HG03045 (cell line): Measurements from ENCODE around the gene FBXL16.
"Not testable (repeated sequence)": the region's sequence is repeated elsewhere in the genome, so short reads cannot be mapped to it uniquely, and the experiment has no call there.

Source experiments
- ATAC-seq: cut with Tn5 transposase; IDR thresholded peaks from one replicate; pipeline ENCODE4 v1.9.1; 2021; ENCODE audit warnings: mild to moderate bottlenecking, moderate library complexity; ENCODE audit not compliant: unreplicated experiment

Gene FBXL16

GRCh38 chr16:723695-724094, 18.1 kb upstream of the FBXL16 start:
- no peak for ATAC-seq

GRCh38 chr16:722835-723633, 17.4 kb upstream of the FBXL16 start:
- no peak for ATAC-seq

GRCh38 chr16:721765-722540, 16.4 kb upstream of the FBXL16 start:
- ATAC-seq = no peak

- ATAC-seq = peak; percentile 69
Observed at GRCh38 chr16:720990-721764, 15.6 kb upstream of the FBXL16 start, which contains the start of gene ANTKMT. Gene ANTKMT (plus strand): TSS chr16:721146. CDS start chr16:721275, 129 bp downstream.

GRCh38 chr16:720447-720989, 14.9 kb upstream of the FBXL16 start:
- ATAC-seq = peak; percentile 12

GRCh38 chr16:719815-720446, 14.3 kb upstream of the FBXL16 start:
- ATAC-seq = no peak

GRCh38 chr16:718922-719321, 13.3 kb upstream of the FBXL16 start:
- ATAC-seq = no peak

- ATAC-seq = no peak
Observed at GRCh38 chr16:718389-718788, 12.8 kb upstream of the FBXL16 start.

GRCh38 chr16:717450-718245, 12.0 kb upstream of the FBXL16 start:
- ATAC-seq = no peak

- ATAC-seq = no peak
Observed at GRCh38 chr16:716768-717325, 11.2 kb upstream of the FBXL16 start.

- no peak for ATAC-seq
Observed at GRCh38 chr16:716200-716568, 10.6 kb upstream of the FBXL16 start.

GRCh38 chr16:715477-716199, 10.0 kb upstream of the FBXL16 start:
- ATAC-seq = no peak

- no peak for ATAC-seq
Observed at GRCh38 chr16:714558-715476, 9.2 kb upstream of the FBXL16 start, which contains the start of gene METRN. Gene METRN (plus strand): TSS chr16:715118. CDS start chr16:715290, 172 bp downstream.

GRCh38 chr16:714079-714478, 8.5 kb upstream of the FBXL16 start:
- no peak for ATAC-seq

GRCh38 chr16:712740-713250, 7.2 kb upstream of the FBXL16 start:
- ATAC-seq = not testable (repeated sequence)

- ATAC-seq = no peak
Observed at GRCh38 chr16:711548-712320, 6.1 kb upstream of the FBXL16 start.

- no peak for ATAC-seq
Observed at GRCh38 chr16:711084-711483, 5.5 kb upstream of the FBXL16 start.
